GM19463 (cell line): ENCODE data around the gene ZNF385B.

Experiments used
- ATAC-seq: cut with Tn5 transposase; IDR thresholded peaks from one replicate; pipeline ENCODE4 v1.9.1; 2021; ENCODE audit warnings: mild to moderate bottlenecking, moderate library complexity; ENCODE audit not compliant: unreplicated experiment

Gene ZNF385B

GRCh38 chr2:179558010-179558934, 303.1 kb downstream of the ZNF385B start:
- ATAC-seq, result no peak

- no peak for ATAC-seq
Measured at GRCh38 chr2:179556425-179556824, 305.0 kb downstream of the ZNF385B start.

- ATAC-seq, result no peak
Measured at GRCh38 chr2:179555691-179556283, 305.6 kb downstream of the ZNF385B start.

- ATAC-seq, result no peak
Measured at GRCh38 chr2:179554639-179555386, 306.6 kb downstream of the ZNF385B start.

- ATAC-seq, result no peak
Measured at GRCh38 chr2:179553382-179553781, 308.0 kb downstream of the ZNF385B start.

- no peak for ATAC-seq
Measured at GRCh38 chr2:179551539-179552045, 309.8 kb downstream of the ZNF385B start.

- no peak for ATAC-seq
Measured at GRCh38 chr2:179550849-179551248, 310.6 kb downstream of the ZNF385B start.

GRCh38 chr2:179550214-179550613, 311.2 kb downstream of the ZNF385B start:
- ATAC-seq, result no peak

- ATAC-seq, result no peak
Measured at GRCh38 chr2:179546656-179547055, 314.8 kb downstream of the ZNF385B start.

- no peak for ATAC-seq
Measured at GRCh38 chr2:179545024-179545423, 316.4 kb downstream of the ZNF385B start.

- no peak for ATAC-seq
Measured at GRCh38 chr2:179543361-179543901, 318.0 kb downstream of the ZNF385B start.

- ATAC-seq, result no peak
Measured at GRCh38 chr2:179541586-179541985, 319.8 kb downstream of the ZNF385B start.

- no peak for ATAC-seq
Measured at GRCh38 chr2:179539124-179539511, 322.3 kb downstream of the ZNF385B start.

- no peak for ATAC-seq
Measured at GRCh38 chr2:179538406-179539123, 322.8 kb downstream of the ZNF385B start.

- ATAC-seq, result no peak
Measured at GRCh38 chr2:179536185-179536584, 325.2 kb downstream of the ZNF385B start.

GRCh38 chr2:179533875-179534274, 327.5 kb downstream of the ZNF385B start:
- no peak for ATAC-seq

- ATAC-seq, result no peak
Measured at GRCh38 chr2:179532863-179533278, 328.5 kb downstream of the ZNF385B start.

GRCh38 chr2:179528576-179529069, 332.8 kb downstream of the ZNF385B start:
- ATAC-seq, result no peak

GRCh38 chr2:179525340-179525739, 336.1 kb downstream of the ZNF385B start:
- ATAC-seq, result no peak

GRCh38 chr2:179524809-179525339, 336.5 kb downstream of the ZNF385B start:
- ATAC-seq, result no peak
